Stimulated activated naive CD8-positive, alpha-beta T cell treated with anti-CD3 and anti-CD28 coated beads, Interleukin-15, Interleukin-2, amounts not matched to agents 100 U/mL and 50 U/mL, for 24 hours (primary cell): ENCODE measurements around the gene DPP9.
"Not testable (repeated sequence)": the region's sequence is repeated elsewhere in the genome, so short reads cannot be mapped to it uniquely, and the experiment has no call there.

Source experiments
- ATAC-seq: fragments of 150-1000 bp; cut with Tn5 transposase; one replicate; pipeline ENCODE4 v1.10.0; 2021
- DNase-seq: peaks from one replicate; pipeline ENCODE4 v3.0.0; 2021

Gene DPP9

GRCh38 chr19:4687396-4687795 lies 36.2 kb downstream of the DPP9 start:
- DNase-seq (no peak), ATAC-seq (no peak)

- ATAC-seq (no peak), DNase-seq (no peak)
These were observed 36.9 kb downstream of the DPP9 start for GRCh38 chr19:4686700-4687099.

- ATAC-seq, result no peak
- DNase-seq, result no peak
These were observed 39.1 kb downstream of the DPP9 start for GRCh38 chr19:4684312-4685095.

- ATAC-seq (no peak), DNase-seq (no peak)
These were observed 41.0 kb downstream of the DPP9 start for GRCh38 chr19:4682417-4683200.

GRCh38 chr19:4680021-4680420 lies 43.6 kb downstream of the DPP9 start:
- not testable (repeated sequence) for ATAC-seq, DNase-seq

GRCh38 chr19:4678881-4679790 lies 44.5 kb downstream of the DPP9 start:
- peak; percentile 19 for ATAC-seq
- DNase-seq, result peak; percentile 27

GRCh38 chr19:4676955-4677731 lies 46.5 kb downstream of the DPP9 start:
- peak; percentile 24 for ATAC-seq
- peak; percentile 47 for DNase-seq

GRCh38 chr19:4675346-4675745 lies 48.3 kb downstream of the DPP9 start:
- ATAC-seq, result no peak
- no peak for DNase-seq

- no peak for DNase-seq
These were observed 49.9 kb downstream of the DPP9 start for GRCh38 chr19:4673726-4674125.

GRCh38 chr19:4673216-4673615 lies 50.4 kb downstream of the DPP9 start:
- DNase-seq (no peak), ATAC-seq (no peak)

More at GRCh38 chr19:4673726-4674125, 49.9 kb downstream of the DPP9 start:
- no peak for ATAC-seq

- DNase-seq, result no peak
- no peak for ATAC-seq
These were observed 52.3 kb downstream of the DPP9 start for GRCh38 chr19:4671185-4671851.

- peak; percentile 97 for DNase-seq
- ATAC-seq, result peak; percentile 99
These were observed 53.7 kb downstream of the DPP9 start, which contains the start of gene MYDGF for GRCh38 chr19:4669723-4670480. MYDGF (minus strand) TSS chr19:4670342; CDS start chr19:4670334, 8 bp downstream.

- ATAC-seq (no peak), DNase-seq (no peak)
These were observed 59.0 kb downstream of the DPP9 start for GRCh38 chr19:4664642-4665041.

- ATAC-seq (no peak), DNase-seq (no peak)
These were observed 60.8 kb downstream of the DPP9 start for GRCh38 chr19:4662812-4663211.

- ATAC-seq, result no peak
- no peak for DNase-seq
These were observed 61.5 kb downstream of the DPP9 start for GRCh38 chr19:4662020-4662695.

GRCh38 chr19:4660993-4661392 lies 62.6 kb downstream of the DPP9 start:
- DNase-seq (no peak), ATAC-seq (no peak)

- DNase-seq (no peak), ATAC-seq (peak; percentile 29)
These were observed 63.4 kb downstream of the DPP9 start for GRCh38 chr19:4660181-4660791.

- ATAC-seq (no peak), DNase-seq (no peak)
These were observed 65.8 kb downstream of the DPP9 start for GRCh38 chr19:4657835-4658234.

- no peak for ATAC-seq
- no peak for DNase-seq
These were observed 66.4 kb downstream of the DPP9 start for GRCh38 chr19:4657262-4657661.
